ENCODE measurements around the gene DMKN. TPM values are rescaled to one million over a fixed set of nuclear protein-coding genes. Genes with fewer than 3 reads are reported as not detected.

Gene DMKN
- total RNA-seq, 1 donor from 2014 or later, result 213 TPM

DNA sequence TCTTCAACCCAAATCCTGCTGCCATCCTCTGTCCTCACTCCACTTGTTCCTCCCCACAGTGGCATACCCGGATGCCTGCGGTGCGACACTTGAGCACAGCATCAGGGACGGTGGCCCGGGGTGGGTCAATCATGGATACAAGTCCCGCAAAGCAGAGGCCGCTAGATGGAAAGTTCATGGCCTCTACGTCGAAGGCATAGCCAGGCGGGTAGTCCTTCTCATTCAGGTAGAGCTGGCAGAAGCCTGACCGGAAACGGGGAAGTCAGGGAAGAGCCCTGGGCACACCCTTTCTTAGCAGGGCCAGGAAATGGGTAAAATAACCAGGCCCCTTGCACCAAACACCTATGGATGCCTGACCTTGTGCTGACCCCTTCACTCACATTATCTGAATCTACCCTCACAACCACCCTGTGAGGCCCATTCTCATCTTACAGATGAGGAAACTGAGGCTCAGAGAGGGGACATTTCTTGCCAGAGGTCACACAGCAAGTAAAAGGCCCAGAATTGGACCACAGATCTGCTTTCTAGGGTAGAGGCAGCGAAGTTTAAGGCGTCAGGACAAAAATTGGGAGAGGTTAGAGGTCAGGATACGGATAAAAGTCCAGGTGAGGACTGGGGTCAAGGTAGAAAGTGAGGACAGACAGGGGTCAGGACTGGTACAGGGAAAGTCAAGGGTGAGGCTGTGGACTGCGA, 43.5 kb upstream of the DMKN start:
- TF ChIP-seq, protein P1, sequence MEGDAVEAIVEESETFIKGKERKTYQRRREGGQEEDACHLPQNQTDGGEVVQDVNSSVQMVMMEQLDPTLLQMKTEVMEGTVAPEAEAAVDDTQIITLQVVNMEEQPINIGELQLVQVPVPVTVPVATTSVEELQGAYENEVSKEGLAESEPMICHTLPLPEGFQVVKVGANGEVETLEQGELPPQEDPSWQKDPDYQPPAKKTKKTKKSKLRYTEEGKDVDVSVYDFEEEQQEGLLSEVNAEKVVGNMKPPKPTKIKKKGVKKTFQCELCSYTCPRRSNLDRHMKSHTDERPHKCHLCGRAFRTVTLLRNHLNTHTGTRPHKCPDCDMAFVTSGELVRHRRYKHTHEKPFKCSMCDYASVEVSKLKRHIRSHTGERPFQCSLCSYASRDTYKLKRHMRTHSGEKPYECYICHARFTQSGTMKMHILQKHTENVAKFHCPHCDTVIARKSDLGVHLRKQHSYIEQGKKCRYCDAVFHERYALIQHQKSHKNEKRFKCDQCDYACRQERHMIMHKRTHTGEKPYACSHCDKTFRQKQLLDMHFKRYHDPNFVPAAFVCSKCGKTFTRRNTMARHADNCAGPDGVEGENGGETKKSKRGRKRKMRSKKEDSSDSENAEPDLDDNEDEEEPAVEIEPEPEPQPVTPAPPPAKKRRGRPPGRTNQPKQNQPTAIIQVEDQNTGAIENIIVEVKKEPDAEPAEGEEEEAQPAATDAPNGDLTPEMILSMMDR (IDR thresholded peaks at IDR 0.05; ENCODE audit: unreplicated experiment), result no peak
- Mint-ChIP-seq H3K36me3 (ENCODE audit: insufficient read depth) (no peaks in the 10 kb centered on the region), H3K4me1 (ENCODE audit: low read depth) (no peaks in the 10 kb centered on the region), H3K27me3 (peaks cover 77% of the 10 kb centered on the region), H3K4me3 (ENCODE audit: low read depth) (peak overlapping the region; percentile 40), H3K9me3 (ENCODE audit: low read depth) (no peaks in the 10 kb centered on the region), H3K27ac (no peak overlapping the region)
- DNase-seq (ENCODE audit: low spot score, unreplicated experiment), result no peak

DNA sequence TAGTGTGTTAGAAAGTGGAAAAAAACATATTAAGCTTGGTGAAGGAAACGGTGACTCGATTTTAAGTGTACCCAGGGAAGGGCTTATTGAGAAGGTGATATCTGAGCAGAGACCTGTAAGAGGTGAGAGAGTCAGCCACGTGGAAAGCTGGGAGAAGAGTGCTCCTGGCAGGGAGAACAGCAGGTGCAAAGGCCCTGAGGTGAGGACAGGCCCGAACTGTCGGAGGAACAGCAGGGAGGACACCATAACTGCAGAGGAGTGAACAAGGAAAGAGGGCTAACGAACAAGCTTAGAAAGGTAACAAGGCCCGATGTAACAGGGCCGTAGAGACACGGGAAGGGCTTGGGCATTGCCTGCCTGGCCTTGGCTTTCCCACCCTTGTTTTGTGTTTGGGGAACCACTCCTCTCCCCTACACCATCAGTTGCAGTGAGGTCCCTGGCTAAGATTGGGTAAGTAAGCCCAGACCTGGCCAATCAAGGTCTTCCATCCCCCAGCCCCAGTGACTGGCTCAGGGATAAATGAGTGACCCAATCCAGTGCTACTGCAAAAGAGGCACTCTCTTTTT, 42.7 kb upstream of the DMKN start:
- Mint-ChIP-seq H3K9me3 (ENCODE audit: low read depth) (no peaks in the 10 kb centered on the region), H3K4me1 (ENCODE audit: low read depth) (no peaks in the 10 kb centered on the region), H3K27ac (no peak overlapping the region), H3K36me3 (ENCODE audit: insufficient read depth) (no peaks in the 10 kb centered on the region), H3K27me3 (peaks cover 69% of the 10 kb centered on the region), H3K4me3 (ENCODE audit: low read depth) (no peak overlapping the region)
- DNase-seq (ENCODE audit: low spot score, unreplicated experiment), result no peak
- TF ChIP-seq, protein P1 (IDR thresholded peaks at IDR 0.05; ENCODE audit: unreplicated experiment), result no peak

DNA sequence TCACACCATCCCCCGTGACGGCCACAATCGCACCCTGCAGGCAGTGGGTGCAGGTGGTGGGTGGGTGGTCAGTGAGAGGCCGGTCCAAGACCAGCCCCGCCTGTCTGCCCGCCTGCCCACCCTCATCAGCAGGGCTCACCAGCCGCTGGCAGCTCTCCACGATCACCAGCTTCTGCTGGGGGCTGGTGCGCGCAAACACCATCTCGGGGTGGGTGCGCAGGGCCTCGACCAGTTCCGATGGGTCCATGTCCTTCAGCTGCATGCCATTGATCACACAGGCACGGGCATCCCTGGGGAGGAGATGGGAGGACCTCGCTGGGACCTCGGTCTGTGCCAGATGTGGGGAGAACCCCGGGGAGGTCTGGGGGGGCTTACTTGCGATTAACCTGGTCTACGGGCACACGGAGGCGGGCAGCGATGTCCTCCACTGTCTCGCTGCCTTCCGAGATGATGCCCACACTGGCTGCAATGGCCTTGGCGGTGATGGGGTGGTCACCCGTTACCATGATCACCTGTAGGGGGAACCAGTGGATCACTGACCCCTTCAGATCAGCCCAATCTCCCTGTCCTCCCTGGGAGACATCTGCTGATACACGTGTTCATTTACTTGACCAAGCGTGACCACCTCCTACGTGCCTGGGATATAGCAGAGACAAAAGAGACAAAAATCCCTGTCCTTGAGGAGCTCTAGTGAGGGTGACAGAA, 42.0 kb upstream of the DMKN start:
- Mint-ChIP-seq H3K27ac (no peak overlapping the region), H3K9me3 (ENCODE audit: low read depth) (no peaks in the 10 kb centered on the region), H3K4me3 (ENCODE audit: low read depth) (no peak overlapping the region), H3K36me3 (ENCODE audit: insufficient read depth) (no peaks in the 10 kb centered on the region), H3K4me1 (ENCODE audit: low read depth) (no peaks in the 10 kb centered on the region), H3K27me3 (peaks cover 63% of the 10 kb centered on the region)
- no peak for DNase-seq (ENCODE audit: low spot score, unreplicated experiment)
- TF ChIP-seq, protein P1 (IDR thresholded peaks at IDR 0.05; ENCODE audit: unreplicated experiment), result peak; percentile 53

DNA sequence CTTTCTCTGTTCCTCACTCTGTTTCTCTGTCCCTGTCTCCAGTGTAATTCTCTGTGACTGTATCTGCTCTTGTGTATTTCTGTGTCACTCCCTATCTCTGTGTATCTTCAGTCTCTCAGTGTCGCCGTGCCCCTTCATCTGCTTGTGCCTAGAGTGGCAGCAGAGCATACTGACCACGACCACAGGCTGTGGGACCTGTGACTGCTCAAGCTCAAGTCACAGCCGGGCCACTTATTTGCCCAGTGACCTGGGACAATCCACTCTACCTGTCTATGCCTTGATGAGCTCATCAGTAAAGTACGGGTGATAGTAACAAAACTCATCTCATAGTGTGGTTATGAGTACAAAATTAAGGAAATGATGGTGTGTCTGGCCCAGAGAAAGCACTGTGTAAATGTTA, 40.6 kb upstream of the DMKN start:
- Mint-ChIP-seq H3K27me3 (peaks cover 49% of the 10 kb centered on the region), H3K36me3 (ENCODE audit: insufficient read depth) (peaks cover 2% of the 10 kb centered on the region), H3K4me1 (ENCODE audit: low read depth) (no peaks in the 10 kb centered on the region), H3K4me3 (ENCODE audit: low read depth) (no peak overlapping the region), H3K9me3 (ENCODE audit: low read depth) (no peaks in the 10 kb centered on the region), H3K27ac (no peak overlapping the region)
- TF ChIP-seq, protein P1 (IDR thresholded peaks at IDR 0.05; ENCODE audit: unreplicated experiment), result no peak
- DNase-seq (ENCODE audit: low spot score, unreplicated experiment), result no peak

DNA sequence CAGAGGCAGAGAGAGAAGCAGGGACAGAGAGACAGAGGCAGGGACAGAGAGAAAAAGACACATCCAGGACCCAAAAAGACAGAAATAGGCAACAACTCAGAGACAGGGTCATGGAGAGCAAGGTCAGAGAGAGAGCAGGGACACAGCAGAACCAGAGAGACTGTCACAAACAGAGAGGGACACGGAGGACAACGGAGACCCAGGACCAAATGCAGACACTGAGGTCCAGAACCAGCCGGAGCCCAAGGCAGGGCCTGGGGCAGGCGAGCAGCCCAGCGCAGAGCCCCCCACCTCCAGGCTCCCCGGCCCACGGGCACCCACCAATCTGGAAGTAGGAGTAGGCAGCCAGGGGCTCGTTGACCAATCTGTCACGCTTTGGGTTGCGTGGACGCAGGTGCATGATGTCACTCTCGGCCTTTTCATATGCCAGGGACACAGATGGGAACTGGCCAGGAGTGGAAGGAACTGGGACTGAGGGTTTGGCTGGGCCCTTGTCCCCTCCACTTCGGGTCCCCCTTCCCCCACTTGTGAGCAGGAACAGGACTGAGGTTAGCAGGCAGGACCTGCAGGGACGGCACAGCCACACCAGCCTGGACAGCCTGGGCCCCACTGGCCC, 40.0 kb upstream of the DMKN start:
- H3K4me3 Mint-ChIP-seq (ENCODE audit: low read depth), result no peak overlapping the region
- DNase-seq (ENCODE audit: low spot score, unreplicated experiment), result no peak
- H3K4me1 Mint-ChIP-seq (ENCODE audit: low read depth), result no peaks in the 10 kb centered on the region
- TF ChIP-seq, protein P1 (IDR thresholded peaks at IDR 0.05; ENCODE audit: unreplicated experiment), result no peak
- peaks cover 43% of the 10 kb centered on the region for H3K27me3 Mint-ChIP-seq
- no peak overlapping the region for H3K27ac Mint-ChIP-seq
- peaks cover 3% of the 10 kb centered on the region for H3K36me3 Mint-ChIP-seq (ENCODE audit: insufficient read depth)
- H3K9me3 Mint-ChIP-seq (ENCODE audit: low read depth), result no peaks in the 10 kb centered on the region
